ENCODE data around the gene NDRG3. TPM values are rescaled to one million over a fixed set of nuclear protein-coding genes. Genes with fewer than 3 reads are reported as not detected.
A peak's percentile ranks its signal among the peaks of the same experiment; 100 is the strongest.

The NDRG3 gene
- total and polyA plus RNA-seq, 2 of the 8 experiments (the other 6 are each of a cell fraction or from before 2014, with no cell fraction given): 25.7 to 32.3 TPM

- 0 out of 2 replicates have a peak, but pooled peaks have one; percentile 14 for TF ChIP-seq BRCA1 (IDR thresholded peaks at IDR 0.05; ENCODE audit: low read depth, low read length)
- TF ChIP-seq NANOG (IDR thresholded peaks at IDR 0.05; ENCODE audit: insufficient read depth, low read depth, low read length, poor library complexity, severe bottlenecking): no peak
- TF ChIP-seq TBP (IDR thresholded peaks at IDR 0.05; ENCODE audit: low read depth, low read length): peak; percentile 88
- TF ChIP-seq GTF2F1 (IDR thresholded peaks at IDR 0.05; ENCODE audit: borderline replicate concordance, low read depth, low read length): peak; percentile 62; the same call in 1 of the 2 replicates
- no peak for TF ChIP-seq CBX5 (IDR thresholded peaks at IDR 0.05; ENCODE audit: low read depth, low read length)
- TF ChIP-seq FOSL1 (IDR thresholded peaks at IDR 0.05; ENCODE audit: insufficient read depth, low read depth, low read length): peak; percentile 77; the same call in 1 of the 2 replicates
- TF ChIP-seq PHF8 (conservative IDR thresholded peaks at IDR 0.05; ENCODE audit: low read depth, low read length): peak; percentile 85
- TF ChIP-seq BACH1 (IDR thresholded peaks at IDR 0.05; ENCODE audit: low read length): no peak
- TF ChIP-seq CHD7 (IDR thresholded peaks at IDR 0.05; ENCODE audit: insufficient replicate concordance, low read length): no peak
- TF ChIP-seq KDM1A (IDR thresholded peaks at IDR 0.05; ENCODE audit: borderline replicate concordance, low read length): no peak
Observed at GRCh38 chr20:36605399-36606157, 140.3 kb downstream of the NDRG3 start, which contains the start of gene RAB5IF (continued).

Data from H1 (cell line).